Lower lobe of right lung (tissue), 2 donors: Measurements from ENCODE around the gene SLAMF1. TPM values are rescaled to one million over a fixed set of nuclear protein-coding genes. Genes with fewer than 3 reads are reported as not detected.

Experiments used
- ATAC-seq, 2 donors: fragments of 200-7000 bp; cut with Tn5 transposase; one replicate each; pipeline ENCODE4 v1.9.1; 2020 to 2022; ENCODE audit warnings: mild to moderate bottlenecking in 2 of 2, moderate library complexity in 2 of 2
- DNase-seq: peaks from one replicate; pipeline ENCODE4 v3.0.0-alpha.2; 2020
- H3K27ac ChIP-seq: fragments of 200-600 bp; one replicate; pipeline ENCODE4 v1.8.0; 2022
- H3K27me3 ChIP-seq: fragments of 200-600 bp; one replicate; pipeline ENCODE4 v1.8.0; 2022; ENCODE audit warnings: low read depth
- H3K36me3 ChIP-seq: fragments of 200-600 bp; one replicate; pipeline ENCODE4 v1.8.0; 2022; ENCODE audit warnings: mild to moderate bottlenecking
- H3K4me1 ChIP-seq: fragments of 200-600 bp; one replicate; pipeline ENCODE4 v1.8.0; 2022
- H3K4me3 ChIP-seq: fragments of 200-600 bp; one replicate; pipeline ENCODE4 v1.8.0; 2022; ENCODE audit warnings: mild to moderate bottlenecking
- H3K9me3 ChIP-seq: fragments of 200-600 bp; one replicate; pipeline ENCODE4 v1.8.0; 2022
- intact Hi-C: fragments of 100-400 bp; cut with DNase I; formaldehyde crosslinking; loops from one replicate; pipeline ENCODE4 v1.11.0; 2022
- total RNA-seq: library from RNA; stranded (reverse); fragmentation: NEBNext Ultra II Directional; extraction: Animal tissue kit (Norgen Biotek cat#: 25700); gene quantifications from one replicate; pipeline ENCODE4 v1.2.1, GENCODE V29; 2021
- TF ChIP-seq, protein P1 (sequence below): fragments of 200-600 bp; IDR thresholded peaks from one replicate; pipeline ENCODE4 v1.8.0; 2022; ENCODE audit warnings: antibody characterized with exemption, mild to moderate bottlenecking
- donor health status: DM: no; HTN: yes; CAD: no; lungs with severe emphysema.

SLAMF1 gene
- total RNA-seq, 1 donor from 2014 or later, result 1.4 TPM

- ATAC-seq (peak; percentile 84 to 93), DNase-seq (peak; percentile 85)
- Histone ChIP-seq H3K9me3 (no peaks in the 10 kb centered on the region), H3K27ac (no peak overlapping the region), H3K27me3 (no peaks in the 10 kb centered on the region), H3K4me3 (no peak overlapping the region), H3K4me1 (peaks cover 27% of the 10 kb centered on the region), H3K36me3 (peaks cover 15% of the 10 kb centered on the region)
- TF ChIP-seq, protein P1, sequence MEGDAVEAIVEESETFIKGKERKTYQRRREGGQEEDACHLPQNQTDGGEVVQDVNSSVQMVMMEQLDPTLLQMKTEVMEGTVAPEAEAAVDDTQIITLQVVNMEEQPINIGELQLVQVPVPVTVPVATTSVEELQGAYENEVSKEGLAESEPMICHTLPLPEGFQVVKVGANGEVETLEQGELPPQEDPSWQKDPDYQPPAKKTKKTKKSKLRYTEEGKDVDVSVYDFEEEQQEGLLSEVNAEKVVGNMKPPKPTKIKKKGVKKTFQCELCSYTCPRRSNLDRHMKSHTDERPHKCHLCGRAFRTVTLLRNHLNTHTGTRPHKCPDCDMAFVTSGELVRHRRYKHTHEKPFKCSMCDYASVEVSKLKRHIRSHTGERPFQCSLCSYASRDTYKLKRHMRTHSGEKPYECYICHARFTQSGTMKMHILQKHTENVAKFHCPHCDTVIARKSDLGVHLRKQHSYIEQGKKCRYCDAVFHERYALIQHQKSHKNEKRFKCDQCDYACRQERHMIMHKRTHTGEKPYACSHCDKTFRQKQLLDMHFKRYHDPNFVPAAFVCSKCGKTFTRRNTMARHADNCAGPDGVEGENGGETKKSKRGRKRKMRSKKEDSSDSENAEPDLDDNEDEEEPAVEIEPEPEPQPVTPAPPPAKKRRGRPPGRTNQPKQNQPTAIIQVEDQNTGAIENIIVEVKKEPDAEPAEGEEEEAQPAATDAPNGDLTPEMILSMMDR, result peak; percentile 66
- intact Hi-C loops, result no loop called here
These were observed 34.4 kb upstream of the SLAMF1 start for GRCh38 chr1:160681066-160681890.

DNA sequence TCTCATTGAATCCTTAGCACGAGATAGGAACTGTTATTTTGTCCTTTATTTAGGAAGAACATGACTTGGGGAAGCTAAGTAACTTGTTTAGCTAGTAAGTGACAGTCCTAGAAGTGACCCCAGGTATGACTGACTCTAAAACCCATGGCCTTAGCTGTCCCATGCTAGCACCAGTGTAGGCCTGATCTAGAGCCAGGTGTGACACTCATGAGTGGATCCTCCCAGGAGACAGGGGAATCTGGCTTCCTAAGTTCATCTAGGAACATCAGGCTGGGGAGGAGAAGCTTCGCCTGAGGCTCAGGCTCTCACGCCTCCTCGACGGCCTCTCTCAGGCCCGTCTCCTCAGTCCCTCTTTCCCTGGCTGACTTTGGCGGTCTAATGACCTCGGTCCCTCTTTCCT, 33.6 kb upstream of the SLAMF1 start:
- no peak for DNase-seq
- Histone ChIP-seq H3K4me3 (no peak overlapping the region), H3K9me3 (no peaks in the 10 kb centered on the region), H3K36me3 (peaks cover 15% of the 10 kb centered on the region), H3K27ac (no peak overlapping the region), H3K4me1 (peaks cover 34% of the 10 kb centered on the region), H3K27me3 (no peaks in the 10 kb centered on the region)
- ATAC-seq, result no peak
- TF ChIP-seq, protein P1, result no peak
- intact Hi-C loops, result no loop called here

- intact Hi-C loops, result no loop called here
- H3K4me3 ChIP-seq, result no peak overlapping the region
- H3K27me3 ChIP-seq, result no peaks in the 10 kb centered on the region
- TF ChIP-seq, protein P1, result no peak
- peaks cover 15% of the 10 kb centered on the region for H3K36me3 ChIP-seq
- no peaks in the 10 kb centered on the region for H3K9me3 ChIP-seq
- DNase-seq (no peak), ATAC-seq (no peak)
- peaks cover 33% of the 10 kb centered on the region for H3K4me1 ChIP-seq
- no peak overlapping the region for H3K27ac ChIP-seq
These were observed 33.0 kb upstream of the SLAMF1 start for GRCh38 chr1:160679893-160680292.

GRCh38 chr1:160676869-160677597, 30.2 kb upstream of the SLAMF1 start:
- intact Hi-C loops, result no loop called here
- Histone ChIP-seq H3K4me3 (no peak overlapping the region), H3K27me3 (no peaks in the 10 kb centered on the region), H3K9me3 (no peaks in the 10 kb centered on the region), H3K4me1 (peaks cover 28% of the 10 kb centered on the region), H3K27ac (no peak overlapping the region), H3K36me3 (peaks cover 15% of the 10 kb centered on the region)
- TF ChIP-seq, protein P1, result no peak
- no peak for ATAC-seq
- no peak for DNase-seq

DNA sequence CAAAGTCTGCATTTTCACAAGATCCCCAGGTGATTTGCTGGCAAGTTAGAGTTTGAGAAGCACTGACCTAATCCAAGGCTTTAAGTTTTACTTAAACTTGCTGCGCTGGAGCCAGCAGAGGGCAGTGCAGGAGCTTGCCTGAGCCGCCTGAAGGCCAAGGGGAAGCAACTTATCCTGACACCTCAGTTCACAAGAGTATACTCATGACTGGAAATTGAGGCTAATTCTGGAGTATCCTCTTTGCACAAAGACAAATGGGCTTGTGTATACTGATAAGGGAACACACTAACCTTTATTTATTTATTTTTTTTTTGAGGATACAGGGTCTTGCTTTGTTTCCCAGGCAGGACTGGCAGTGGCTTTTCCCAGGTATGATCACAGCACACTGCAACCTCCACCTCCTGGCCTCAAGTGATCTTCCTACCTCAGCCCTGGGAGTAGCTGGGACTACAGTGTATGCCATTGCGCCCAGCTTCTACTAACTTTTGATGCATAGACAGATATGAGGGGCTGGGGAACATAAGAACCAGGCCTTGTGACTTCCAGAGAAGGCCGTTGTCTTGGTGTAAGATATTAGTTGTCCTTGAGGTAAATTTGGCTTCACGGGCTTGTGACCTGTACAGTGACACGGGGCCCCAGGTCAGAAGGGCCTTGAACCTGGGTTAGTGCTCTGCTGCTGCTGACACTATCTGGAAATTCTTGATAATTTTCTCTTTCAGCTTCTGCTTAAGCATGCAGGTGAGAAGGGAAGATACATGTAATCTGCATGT, 29.0 kb upstream of the SLAMF1 start:
- intact Hi-C loops, result no loop called here
- H3K36me3 ChIP-seq, result peaks cover 11% of the 10 kb centered on the region
- no peaks in the 10 kb centered on the region for H3K9me3 ChIP-seq
- peak; percentile 89 to 91 for ATAC-seq
- DNase-seq, result peak; percentile 84
- peaks cover 30% of the 10 kb centered on the region for H3K4me1 ChIP-seq
- TF ChIP-seq, protein P1, result peak; percentile 81
- H3K27ac ChIP-seq, result peak overlapping the region; percentile 36
- H3K27me3 ChIP-seq, result no peaks in the 10 kb centered on the region
- H3K4me3 ChIP-seq, result no peak overlapping the region
